ENCODE results near the gene PHAX.

DNA sequence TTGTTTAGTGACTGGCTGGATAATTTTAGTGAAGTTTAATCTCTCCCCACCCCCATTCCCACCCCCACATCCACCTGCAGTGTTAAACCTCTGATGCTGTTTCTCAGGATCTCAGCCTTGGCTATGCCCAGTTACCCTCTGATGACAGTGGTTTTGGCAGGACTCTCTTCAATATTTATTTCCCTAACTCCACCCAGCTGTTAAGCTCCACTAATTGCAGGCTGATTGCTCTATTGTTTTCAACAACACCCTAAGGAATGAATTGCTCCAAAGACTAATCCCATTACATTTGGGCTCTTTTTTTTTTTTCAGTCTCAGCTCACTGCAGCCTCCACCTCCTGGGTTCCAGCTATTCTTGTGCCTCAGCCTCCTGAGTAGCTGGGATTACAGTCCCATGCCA is 46.3 kb downstream of the PHAX start:
- TF ChIP-seq, protein P1, sequence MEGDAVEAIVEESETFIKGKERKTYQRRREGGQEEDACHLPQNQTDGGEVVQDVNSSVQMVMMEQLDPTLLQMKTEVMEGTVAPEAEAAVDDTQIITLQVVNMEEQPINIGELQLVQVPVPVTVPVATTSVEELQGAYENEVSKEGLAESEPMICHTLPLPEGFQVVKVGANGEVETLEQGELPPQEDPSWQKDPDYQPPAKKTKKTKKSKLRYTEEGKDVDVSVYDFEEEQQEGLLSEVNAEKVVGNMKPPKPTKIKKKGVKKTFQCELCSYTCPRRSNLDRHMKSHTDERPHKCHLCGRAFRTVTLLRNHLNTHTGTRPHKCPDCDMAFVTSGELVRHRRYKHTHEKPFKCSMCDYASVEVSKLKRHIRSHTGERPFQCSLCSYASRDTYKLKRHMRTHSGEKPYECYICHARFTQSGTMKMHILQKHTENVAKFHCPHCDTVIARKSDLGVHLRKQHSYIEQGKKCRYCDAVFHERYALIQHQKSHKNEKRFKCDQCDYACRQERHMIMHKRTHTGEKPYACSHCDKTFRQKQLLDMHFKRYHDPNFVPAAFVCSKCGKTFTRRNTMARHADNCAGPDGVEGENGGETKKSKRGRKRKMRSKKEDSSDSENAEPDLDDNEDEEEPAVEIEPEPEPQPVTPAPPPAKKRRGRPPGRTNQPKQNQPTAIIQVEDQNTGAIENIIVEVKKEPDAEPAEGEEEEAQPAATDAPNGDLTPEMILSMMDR (IDR thresholded peaks at IDR 0.05; ENCODE audit: low read depth, low read length), result no peak
- TF ChIP-seq POLR2A (IDR thresholded peaks at IDR 0.05; ENCODE audit: extremely low read depth, insufficient read length) (no peak), MYC (IDR thresholded peaks at IDR 0.05; ENCODE audit: low read depth, low read length) (no peak)
- TF ChIP-seq, protein P2, sequence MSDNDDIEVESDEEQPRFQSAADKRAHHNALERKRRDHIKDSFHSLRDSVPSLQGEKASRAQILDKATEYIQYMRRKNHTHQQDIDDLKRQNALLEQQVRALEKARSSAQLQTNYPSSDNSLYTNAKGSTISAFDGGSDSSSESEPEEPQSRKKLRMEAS (IDR thresholded peaks at IDR 0.05; ENCODE audit: low read depth, low read length), result no peak
